B cell (primary cell): ENCODE data around the gene ARL5B. TPM values are rescaled to one million over a fixed set of nuclear protein-coding genes. Genes with fewer than 3 reads are reported as not detected.
"Not testable (repeated sequence)": the region's sequence is repeated elsewhere in the genome, so short reads cannot be mapped to it uniquely, and the experiment has no call there.

Experiments
- ATAC-seq: fragments of 200-7000 bp; cut with Tn5 transposase; one replicate; pipeline ENCODE4 v1.10.0; 2021; ENCODE audit warnings: low read depth, mild to moderate bottlenecking, moderate number of reproducible peaks, moderate library complexity
- CTCF ChIA-PET: fragments of 350-600 bp; sonication (Branson Sonifier 250); formaldehyde crosslinking; loops from one replicate; lab custom pipeline; 2021; ENCODE audit warnings: antibody characterized with exemption, inconsistent platforms; lab: Charles Lee
- POLR2A ChIA-PET: fragments of 350-600 bp; sonication (Branson Sonifier 250); formaldehyde crosslinking; loops from one replicate; lab custom pipeline; 2021; ENCODE audit warnings: antibody characterized with exemption; lab: Charles Lee
- DNase-seq: peaks from one replicate; pipeline ENCODE4 v3.0.0; 2013
- H2AFZ ChIP-seq: 2 replicates; pipeline ENCODE4 v1.6.1; 2012; ENCODE audit warnings: mild to moderate bottlenecking, low read depth, low read length; ENCODE audit not compliant: insufficient read depth, poor library complexity, severe bottlenecking
- H3K27ac ChIP-seq, 2 donors: 1 replicate in 1 of 2; 2 replicates in 1 of 2; pipeline ENCODE4 v1.5.1; 2012 to 2013; ENCODE audit warnings: low read length in 2 of 2, mild to moderate bottlenecking in 2 of 2, moderate library complexity in 1 of 2
- H3K27me3 ChIP-seq, 4 experiments: fragments of 200-600 bp in 1 of 4; sonication (generic) in 1 of 4; replicated peaks in 1 of 4; 1 replicate in 2 of 4; 2 replicates in 2 of 4; pipeline versions ENCODE4 v1.6.1 to v1.7.0; 2013 to 2016; ENCODE audit warnings: low read length in 3 of 4, mild to moderate bottlenecking in 2 of 4, mixed read lengths in 1 of 4, moderate library complexity in 1 of 4; ENCODE audit not compliant: insufficient read depth in 4 of 4, control insufficient read depth in 3 of 4; ENCODE audit errors: control extremely low read depth in 1 of 4
- H3K36me3 ChIP-seq, 2 experiments: replicated peaks in 1 of 2; 1 replicate in 1 of 2; 2 replicates in 1 of 2; pipeline versions ENCODE4 v1.6.1 to v1.7.1; 2013; ENCODE audit warnings: low read length in 1 of 2; ENCODE audit not compliant: insufficient read depth in 2 of 2, control insufficient read depth in 1 of 2; ENCODE audit errors: control extremely low read depth in 1 of 2, extremely low read depth in 1 of 2
- H3K4me1 ChIP-seq, 2 donors: fragments of 200-600 bp in 1 of 2; sonication (generic) in 1 of 2; 1 replicate in 1 of 2; 2 replicates in 1 of 2; pipeline versions ENCODE4 v1.5.1 to v1.6.1; 2013 to 2017; ENCODE audit warnings: low read length in 2 of 2; ENCODE audit not compliant: control insufficient read depth in 2 of 2, insufficient read depth in 2 of 2
- H3K4me2 ChIP-seq: replicated peaks from 2 replicates; pipeline ENCODE3; 2012; ENCODE audit warnings: mild to moderate bottlenecking, low read depth, low read length; ENCODE audit not compliant: poor library complexity, severe bottlenecking
- H3K4me3 ChIP-seq, 5 experiments: fragments of 200-600 bp in 1 of 5; sonication (generic) in 1 of 5; 1 replicate in 3 of 5; 2 replicates in 2 of 5; pipeline versions ENCODE4 v1.5.1 to v1.7.0; 2011 to 2016; ENCODE audit warnings: low read length in 4 of 5, mild to moderate bottlenecking in 4 of 5, low read depth in 2 of 5, control low read depth in 1 of 5, moderate library complexity in 1 of 5; ENCODE audit not compliant: insufficient read depth in 1 of 5; ENCODE audit errors: control extremely low read depth in 1 of 5, extremely low read depth in 1 of 5
- H3K79me2 ChIP-seq: fragments of 200-600 bp; sonication (generic); one replicate; pipeline ENCODE4 v1.6.0; 2016; ENCODE audit warnings: low read length; ENCODE audit not compliant: control insufficient read depth, insufficient read depth
- H3K9ac ChIP-seq: fragments of 200-600 bp; sonication (generic); 2 replicates; pipeline ENCODE4 v1.6.1; 2017; ENCODE audit warnings: mild to moderate bottlenecking, low read length, moderate library complexity
- H3K9me3 ChIP-seq, 3 donors: one replicate each; pipeline versions ENCODE4 v1.6.1 to v1.7.1; 2013; ENCODE audit warnings: low read length in 2 of 3; ENCODE audit not compliant: control insufficient read depth in 2 of 3, insufficient read depth in 1 of 3; ENCODE audit errors: control extremely low read depth in 1 of 3
- H4K20me1 ChIP-seq: 2 replicates; pipeline ENCODE4 v1.6.0; 2012; ENCODE audit warnings: mild to moderate bottlenecking, low read length; ENCODE audit not compliant: insufficient read depth, control insufficient read depth, poor library complexity, severe bottlenecking
- H3K27ac Mint-ChIP-seq: one replicate; pipeline ENCODE4 v1.8.0; 2021; ENCODE audit warnings: mixed read lengths
- H3K27me3 Mint-ChIP-seq: one replicate; pipeline ENCODE4 v1.8.0; 2021; ENCODE audit warnings: mixed read lengths
- H3K4me1 Mint-ChIP-seq: one replicate; pipeline ENCODE4 v1.8.0; 2021; ENCODE audit warnings: mixed read lengths
- H3K4me3 Mint-ChIP-seq: one replicate; pipeline ENCODE4 v1.8.0; 2021; ENCODE audit warnings: mixed read lengths
- H3K9me3 Mint-ChIP-seq: one replicate; pipeline ENCODE4 v1.8.0; 2022; ENCODE audit warnings: mixed read lengths; ENCODE audit not compliant: insufficient read depth
- CTCF ChIP-seq: fragments of 200-600 bp; IDR thresholded peaks from one replicate; pipeline ENCODE4 v1.8.0; 2022; ENCODE audit warnings: antibody characterized with exemption, mild to moderate bottlenecking
- EZH2 ChIP-seq: IDR thresholded peaks from 2 replicates; pipeline ENCODE4 v1.6.1; 2012; ENCODE audit warnings: borderline replicate concordance, low read depth, mild to moderate bottlenecking, moderate library complexity, low read length; ENCODE audit not compliant: insufficient read depth, poor library complexity, severe bottlenecking
- WGBS: methylation state at CpG from one replicate; pipeline ENCODE4 v1.1.5; 2013; ENCODE audit warnings: missing lambda C conversion rate; ENCODE audit not compliant: insufficient coverage; 5-methylcytosine and 5-hydroxymethylcytosine counted together
- intact Hi-C: fragments of 100-400 bp; cut with micrococcal nuclease; formaldehyde crosslinking; loops from one replicate; pipeline ENCODE4 v1.10.0; 2022
- polyA plus RNA-seq: library from polyadenylated mRNA; depleted of rRNA; stranded (reverse); fragments of >200 nt; gene quantifications from 2 replicates; pipeline ENCODE4 v1.2.3, GENCODE V29; 2012
- total RNA-seq, 2 donors: library from RNA; stranded (reverse); fragments of 120-200 nt in 1 of 2; gene quantifications; 1 replicate in 1 of 2; 2 replicates in 1 of 2; pipeline versions ENCODE4 v1.2.3 to v1.2.4, GENCODE V29; 2013 to 2022

The ARL5B gene
- total and polyA plus RNA-seq, 2 donors (not counting 1 experiment from before 2014, with no cell fraction given) = 5.2 to 13.4 TPM

GRCh38 chr10:18635995-18636394 is 23.2 kb upstream of the ARL5B start:
- no CpG with 5 or more reads among the region's 4 CpGs for WGBS
- Histone ChIP-seq H3K4me1 (no peaks in the 10 kb centered on the region), H2AFZ (no peak overlapping the region), H3K9me3 (no peaks in the 10 kb centered on the region), H3K4me3 (no peak overlapping the region), H3K27me3 (no peaks in the 10 kb centered on the region), H3K79me2 (no peaks in the 10 kb centered on the region), H3K4me2 (no peak overlapping the region), H3K36me3 (no peaks in the 10 kb centered on the region), H4K20me1 (no peaks in the 10 kb centered on the region), H3K27ac (no peak overlapping the region), H3K9ac (no peak overlapping the region)
- DNase-seq (no peak), ATAC-seq (no peak)
- CTCF ChIA-PET = no interaction called here
- intact Hi-C loops = no loop called here
- TF ChIP-seq EZH2 (no peak), CTCF (no peak)
- Mint-ChIP-seq H3K4me3 (no peak overlapping the region), H3K9me3 (no peaks in the 10 kb centered on the region), H3K27ac (no peak overlapping the region), H3K27me3 (no peaks in the 10 kb centered on the region), H3K4me1 (no peaks in the 10 kb centered on the region)
- POLR2A ChIA-PET = no interaction called here

GRCh38 chr10:18637400-18637799 is 21.8 kb upstream of the ARL5B start:
- H2AFZ ChIP-seq, H3K4me3 ChIP-seq, H3K27me3 ChIP-seq, CTCF ChIA-PET, H3K4me2 ChIP-seq, intact Hi-C loops, H4K20me1 ChIP-seq, H3K36me3 ChIP-seq, H3K4me3 Mint-ChIP-seq, H3K9me3 ChIP-seq, H3K9me3 Mint-ChIP-seq, H3K27ac Mint-ChIP-seq, POLR2A ChIA-PET, DNase-seq, H3K4me1 Mint-ChIP-seq, ATAC-seq, H3K4me1 ChIP-seq, H3K27ac ChIP-seq, H3K27me3 Mint-ChIP-seq, H3K9ac ChIP-seq, H3K79me2 ChIP-seq: not testable (repeated sequence)
- no CpG with 5 or more reads among the region's 1 CpG for WGBS

- H3K9ac ChIP-seq, H3K27me3 Mint-ChIP-seq, POLR2A ChIA-PET, ATAC-seq, H3K9me3 ChIP-seq, H3K9me3 Mint-ChIP-seq, DNase-seq, intact Hi-C loops, H3K4me1 ChIP-seq, H3K4me3 ChIP-seq, H4K20me1 ChIP-seq, H2AFZ ChIP-seq, H3K4me3 Mint-ChIP-seq, H3K27ac ChIP-seq, H3K36me3 ChIP-seq, H3K27ac Mint-ChIP-seq, H3K27me3 ChIP-seq, H3K79me2 ChIP-seq, H3K4me2 ChIP-seq, H3K4me1 Mint-ChIP-seq: not testable (repeated sequence)
- CTCF ChIA-PET = interaction anchor here (1.1 kb wide), 1 partner anchor 10 kb away, joined by 4 read pairs; no protein-coding TSS in a partner anchor
- no CpG with 5 or more reads among the region's 2 CpGs for WGBS
Measured at GRCh38 chr10:18639719-18640118, 19.5 kb upstream of the ARL5B start.
